ENCODE results near the gene TP53BP1. TPM values are rescaled to one million over a fixed set of nuclear protein-coding genes. Genes with fewer than 3 reads are reported as not detected.
"Not testable (repeated sequence)": the region's sequence is repeated elsewhere in the genome, so short reads cannot be mapped to it uniquely, and the experiment has no call there.

Gene TP53BP1
- total RNA-seq, 1 donor from 2014 or later: 44.9 TPM

DNA sequence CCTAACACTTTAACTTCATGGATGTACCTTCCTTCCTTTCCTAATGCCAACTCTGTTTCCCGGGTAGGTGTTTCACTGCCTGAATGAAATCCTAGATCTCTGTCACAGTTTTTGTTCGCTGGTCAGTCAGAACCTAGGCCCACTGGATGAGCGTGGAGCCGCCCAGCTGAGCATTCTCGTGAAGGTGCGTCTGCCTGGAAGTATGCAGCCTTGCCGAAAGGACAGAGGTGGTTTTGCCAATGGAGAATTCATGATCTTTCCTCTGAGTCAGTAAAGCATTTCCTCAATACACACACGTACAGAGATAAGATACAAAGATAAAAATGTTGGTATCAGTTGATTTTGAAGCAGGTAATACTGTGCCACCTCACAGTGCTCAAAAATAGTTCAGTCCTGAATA, 89.3 kb downstream of the TP53BP1 start:
- Histone ChIP-seq H3K4me3 (no peak overlapping the region), H3K27me3 (no peaks in the 10 kb centered on the region), H3K9me3 (no peaks in the 10 kb centered on the region), H3K4me1 (no peaks in the 10 kb centered on the region), H3K27ac (no peak overlapping the region), H3K36me3 (peaks cover 0 to 67% of the 10 kb centered on the region in 2 donors)
- no peak for DNase-seq (ENCODE audit: extremely low spot score in 2 of 2)
- intact Hi-C loops (cut with DNase I): no loop called here
- no peak for TF ChIP-seq POLR2AphosphoS5 (IDR thresholded peaks at IDR 0.05; ENCODE audit: insufficient read depth in 1 of 2, low read depth in 1 of 2)
- TF ChIP-seq, protein P1, sequence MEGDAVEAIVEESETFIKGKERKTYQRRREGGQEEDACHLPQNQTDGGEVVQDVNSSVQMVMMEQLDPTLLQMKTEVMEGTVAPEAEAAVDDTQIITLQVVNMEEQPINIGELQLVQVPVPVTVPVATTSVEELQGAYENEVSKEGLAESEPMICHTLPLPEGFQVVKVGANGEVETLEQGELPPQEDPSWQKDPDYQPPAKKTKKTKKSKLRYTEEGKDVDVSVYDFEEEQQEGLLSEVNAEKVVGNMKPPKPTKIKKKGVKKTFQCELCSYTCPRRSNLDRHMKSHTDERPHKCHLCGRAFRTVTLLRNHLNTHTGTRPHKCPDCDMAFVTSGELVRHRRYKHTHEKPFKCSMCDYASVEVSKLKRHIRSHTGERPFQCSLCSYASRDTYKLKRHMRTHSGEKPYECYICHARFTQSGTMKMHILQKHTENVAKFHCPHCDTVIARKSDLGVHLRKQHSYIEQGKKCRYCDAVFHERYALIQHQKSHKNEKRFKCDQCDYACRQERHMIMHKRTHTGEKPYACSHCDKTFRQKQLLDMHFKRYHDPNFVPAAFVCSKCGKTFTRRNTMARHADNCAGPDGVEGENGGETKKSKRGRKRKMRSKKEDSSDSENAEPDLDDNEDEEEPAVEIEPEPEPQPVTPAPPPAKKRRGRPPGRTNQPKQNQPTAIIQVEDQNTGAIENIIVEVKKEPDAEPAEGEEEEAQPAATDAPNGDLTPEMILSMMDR (IDR thresholded peaks at IDR 0.05): no peak
- no peak for TF ChIP-seq POLR2A (IDR thresholded peaks at IDR 0.05)

DNA sequence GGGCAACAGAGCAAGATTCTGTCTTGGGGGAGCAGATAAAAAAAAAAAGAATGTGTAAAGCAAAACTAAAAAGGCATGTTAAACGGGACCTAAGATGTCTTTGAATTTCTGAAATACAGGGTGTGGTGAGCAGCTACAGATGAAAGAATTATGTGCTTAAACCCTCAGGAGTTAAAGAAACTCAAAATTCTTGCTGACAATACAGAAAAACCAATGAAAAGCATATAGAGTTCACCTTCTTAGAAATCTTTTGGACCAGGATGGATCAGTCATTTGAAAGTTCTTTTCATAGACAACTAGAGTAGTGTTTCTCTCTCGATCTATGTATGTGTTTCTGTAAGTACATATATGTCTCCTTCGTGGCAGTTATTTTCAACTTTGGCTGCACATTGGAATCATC, 90.7 kb downstream of the TP53BP1 start:
- Histone ChIP-seq H3K9me3 (no peaks in the 10 kb centered on the region), H3K36me3 (peaks cover 0 to 67% of the 10 kb centered on the region in 2 donors), H3K4me3 (no peak overlapping the region), H3K4me1 (no peaks in the 10 kb centered on the region), H3K27ac (no peak overlapping the region), H3K27me3 (no peaks in the 10 kb centered on the region)
- intact Hi-C loops (cut with DNase I): no loop called here
- TF ChIP-seq POLR2A (IDR thresholded peaks at IDR 0.05) (no peak), POLR2AphosphoS5 (IDR thresholded peaks at IDR 0.05; ENCODE audit: insufficient read depth in 1 of 2, low read depth in 1 of 2) (no peak)
- TF ChIP-seq, protein P1 (IDR thresholded peaks at IDR 0.05): no peak
- no peak for DNase-seq (ENCODE audit: extremely low spot score in 2 of 2)

DNA sequence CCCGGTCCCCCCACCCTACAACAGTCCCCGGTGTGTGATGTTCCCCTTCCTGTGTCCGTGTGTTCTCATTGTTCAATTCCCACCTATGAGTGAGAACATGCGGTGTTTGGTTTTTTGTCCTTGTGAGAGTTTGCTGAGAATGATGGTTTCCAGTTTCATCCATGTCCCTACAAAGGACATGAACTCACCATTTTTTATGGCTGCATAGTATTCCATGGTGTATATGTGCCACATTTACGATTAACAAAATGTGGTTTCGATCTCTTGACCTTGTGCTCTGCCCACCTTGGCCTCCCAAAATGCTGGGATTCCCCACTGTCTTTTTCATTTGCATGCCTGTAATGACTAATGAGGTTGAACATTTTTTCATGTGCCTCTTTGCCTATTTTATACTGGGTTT, 99.4 kb downstream of the TP53BP1 start:
- H3K27ac ChIP-seq; DNase-seq (ENCODE audit: extremely low spot score in 2 of 2); H3K4me3 ChIP-seq; H3K27me3 ChIP-seq; H3K9me3 ChIP-seq; H3K4me1 ChIP-seq; intact Hi-C loops (cut with DNase I): not testable (repeated sequence)
- H3K36me3 ChIP-seq: peaks cover 0 to 43% of the 10 kb centered on the region in 2 donors

DNA sequence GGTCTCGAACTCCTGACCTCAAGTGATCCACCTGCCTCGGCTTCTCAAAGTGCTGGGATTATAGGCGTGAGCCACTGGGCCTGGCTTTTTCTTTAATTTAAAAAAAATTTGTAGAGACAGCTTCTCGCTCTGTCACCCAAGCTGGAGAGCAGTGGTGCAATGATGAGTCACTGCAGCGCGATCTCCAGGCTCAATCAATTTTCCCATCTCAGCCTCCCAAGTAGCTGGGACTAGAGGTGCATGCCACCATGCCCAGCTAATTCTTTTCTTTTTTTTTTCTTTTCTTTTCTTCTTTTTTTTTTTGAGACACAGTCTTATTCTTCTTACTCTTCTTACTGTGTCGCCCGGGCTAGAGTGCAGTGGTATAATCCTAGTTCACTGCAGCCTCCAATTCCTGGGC, 102.2 kb downstream of the TP53BP1 start:
- no peak for DNase-seq (ENCODE audit: extremely low spot score in 2 of 2)
- H3K4me1 ChIP-seq: no peaks in the 10 kb centered on the region
- peaks cover 0 to 43% of the 10 kb centered on the region in 2 donors for H3K36me3 ChIP-seq
- no peak for TF ChIP-seq POLR2AphosphoS5 (IDR thresholded peaks at IDR 0.05; ENCODE audit: insufficient read depth in 1 of 2, low read depth in 1 of 2)
- TF ChIP-seq POLR2A (IDR thresholded peaks at IDR 0.05): no peak
- TF ChIP-seq, protein P1 (IDR thresholded peaks at IDR 0.05): no peak
- no peaks in the 10 kb centered on the region for H3K9me3 ChIP-seq
- no peak overlapping the region for H3K27ac ChIP-seq
- H3K4me3 ChIP-seq: no peak overlapping the region
- no peaks in the 10 kb centered on the region for H3K27me3 ChIP-seq
- intact Hi-C loops (cut with DNase I): no loop called here

DNA sequence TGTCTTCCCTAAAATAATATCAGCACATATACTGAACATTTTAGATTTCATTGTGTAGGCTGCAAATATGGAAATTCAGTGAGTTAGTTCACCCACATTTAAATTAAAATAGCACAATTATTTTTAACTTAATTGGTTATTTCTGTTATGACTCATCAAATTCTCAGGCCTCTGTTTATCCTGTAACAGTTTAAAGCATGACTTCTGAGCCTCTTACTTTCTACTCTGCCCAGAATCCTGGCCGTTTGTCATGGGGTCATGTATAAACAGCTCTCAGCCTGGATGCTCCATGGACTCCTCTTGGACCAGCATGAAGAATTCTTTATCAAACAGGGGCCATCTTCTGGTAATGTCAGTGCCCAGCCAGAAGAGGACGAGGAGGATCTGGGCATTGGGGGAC, 109.9 kb downstream of the TP53BP1 start:
- no peak for DNase-seq (ENCODE audit: extremely low spot score in 2 of 2)
- TF ChIP-seq POLR2A (IDR thresholded peaks at IDR 0.05) (no peak), POLR2AphosphoS5 (IDR thresholded peaks at IDR 0.05; ENCODE audit: insufficient read depth in 1 of 2, low read depth in 1 of 2) (no peak)
- TF ChIP-seq, protein P1 (IDR thresholded peaks at IDR 0.05): no peak
- H3K9me3 ChIP-seq: no peaks in the 10 kb centered on the region
- H3K27ac ChIP-seq: no peak overlapping the region
- peaks cover 0 to 38% of the 10 kb centered on the region in 2 donors for H3K36me3 ChIP-seq
- no peaks in the 10 kb centered on the region for H3K27me3 ChIP-seq
- H3K4me3 ChIP-seq: no peak overlapping the region
- intact Hi-C loops (cut with DNase I): no loop called here
- H3K4me1 ChIP-seq: no peaks in the 10 kb centered on the region

DNA sequence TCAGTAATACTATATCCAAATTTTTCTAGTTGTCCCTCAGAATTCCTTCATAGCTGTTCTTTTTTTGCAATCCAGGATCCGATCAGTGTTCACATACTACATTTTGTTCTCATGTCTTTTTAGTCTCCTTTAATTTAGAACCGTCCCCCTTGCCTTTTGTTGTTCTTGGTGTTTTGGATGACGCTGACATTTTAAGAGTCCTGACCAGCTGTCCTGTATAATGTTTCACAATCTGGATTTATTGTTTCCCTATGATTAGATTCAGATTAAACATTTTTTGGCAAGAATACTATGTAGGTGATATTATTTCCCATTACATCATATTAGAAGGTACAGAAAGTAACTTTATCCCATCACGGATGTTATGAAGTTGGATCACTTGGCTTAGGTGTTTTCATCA, 110.6 kb downstream of the TP53BP1 start:
- no peaks in the 10 kb centered on the region for H3K9me3 ChIP-seq
- no peak for TF ChIP-seq POLR2A (IDR thresholded peaks at IDR 0.05)
- TF ChIP-seq POLR2AphosphoS5 (IDR thresholded peaks at IDR 0.05; ENCODE audit: insufficient read depth in 1 of 2, low read depth in 1 of 2): no peak
- TF ChIP-seq, protein P1 (IDR thresholded peaks at IDR 0.05): no peak
- no peaks in the 10 kb centered on the region for H3K27me3 ChIP-seq
- H3K4me3 ChIP-seq: no peak overlapping the region
- no peak overlapping the region for H3K27ac ChIP-seq
- DNase-seq (ENCODE audit: extremely low spot score in 2 of 2): no peak
- no peaks in the 10 kb centered on the region for H3K4me1 ChIP-seq
- H3K36me3 ChIP-seq: peaks cover 0 to 30% of the 10 kb centered on the region in 2 donors
- intact Hi-C loops (cut with DNase I): no loop called here
